Measurements from ENCODE around the gene GABRP.

The GABRP gene

GRCh38 chr5:170860818-170861666 is 77.5 kb downstream of the GABRP start:
- DNase-seq (ENCODE audit: low read depth): no peak
- TF ChIP-seq, protein P1, sequence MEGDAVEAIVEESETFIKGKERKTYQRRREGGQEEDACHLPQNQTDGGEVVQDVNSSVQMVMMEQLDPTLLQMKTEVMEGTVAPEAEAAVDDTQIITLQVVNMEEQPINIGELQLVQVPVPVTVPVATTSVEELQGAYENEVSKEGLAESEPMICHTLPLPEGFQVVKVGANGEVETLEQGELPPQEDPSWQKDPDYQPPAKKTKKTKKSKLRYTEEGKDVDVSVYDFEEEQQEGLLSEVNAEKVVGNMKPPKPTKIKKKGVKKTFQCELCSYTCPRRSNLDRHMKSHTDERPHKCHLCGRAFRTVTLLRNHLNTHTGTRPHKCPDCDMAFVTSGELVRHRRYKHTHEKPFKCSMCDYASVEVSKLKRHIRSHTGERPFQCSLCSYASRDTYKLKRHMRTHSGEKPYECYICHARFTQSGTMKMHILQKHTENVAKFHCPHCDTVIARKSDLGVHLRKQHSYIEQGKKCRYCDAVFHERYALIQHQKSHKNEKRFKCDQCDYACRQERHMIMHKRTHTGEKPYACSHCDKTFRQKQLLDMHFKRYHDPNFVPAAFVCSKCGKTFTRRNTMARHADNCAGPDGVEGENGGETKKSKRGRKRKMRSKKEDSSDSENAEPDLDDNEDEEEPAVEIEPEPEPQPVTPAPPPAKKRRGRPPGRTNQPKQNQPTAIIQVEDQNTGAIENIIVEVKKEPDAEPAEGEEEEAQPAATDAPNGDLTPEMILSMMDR (IDR thresholded peaks at IDR 0.05; ENCODE audit: low read depth, low read length, missing control alignments): no peak
- in situ Hi-C loops (cut with HindIII; ENCODE audit: low sequenced_read_pairs): no loop called here
- H3K4me3 ChIP-seq (ENCODE audit: low read depth, low read length): peak overlapping the region; percentile 76

- peak overlapping the region; percentile 76 for H3K4me3 ChIP-seq (ENCODE audit: low read depth, low read length)
- no peak for DNase-seq (ENCODE audit: low read depth)
- TF ChIP-seq, protein P1 (IDR thresholded peaks at IDR 0.05; ENCODE audit: low read depth, low read length, missing control alignments): no peak
- in situ Hi-C loops (cut with HindIII; ENCODE audit: low sequenced_read_pairs): no loop called here
Measured at GRCh38 chr5:170861667-170861916, 78.1 kb downstream of the GABRP start.

GRCh38 chr5:170861917-170862766 is 78.6 kb downstream of the GABRP start, which contains the start of gene RANBP17:
TSS of gene RANBP17 (plus strand) at chr5:170862018.
- in situ Hi-C loops (cut with HindIII; ENCODE audit: low sequenced_read_pairs): no loop called here
- DNase-seq (ENCODE audit: low read depth): peak; percentile 23
- TF ChIP-seq, protein P1 (IDR thresholded peaks at IDR 0.05; ENCODE audit: low read depth, low read length, missing control alignments): no peak
- peak within 1 kb of the TSS; percentile 76 for H3K4me3 ChIP-seq (ENCODE audit: low read depth, low read length)

DNA sequence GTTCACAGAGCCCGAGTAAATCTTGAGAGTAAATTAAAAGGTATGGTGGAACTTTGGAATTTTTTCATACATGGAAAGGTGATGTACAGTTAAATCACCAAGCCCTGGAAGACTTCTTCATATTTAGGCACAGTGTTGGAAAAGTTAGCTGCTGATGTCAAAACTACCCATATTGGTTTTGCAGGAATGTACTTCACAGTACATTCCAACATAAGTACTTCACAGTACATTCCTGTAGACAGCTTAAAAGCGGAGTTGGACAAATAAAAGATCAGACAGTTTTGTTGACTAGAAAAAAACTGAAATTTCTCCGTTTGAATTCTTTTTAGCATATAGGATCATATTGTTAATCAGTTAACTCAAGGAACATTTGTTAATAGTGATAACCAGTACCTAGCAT is 80.1 kb downstream of the GABRP start:
- DNase-seq (ENCODE audit: low read depth): peak; percentile 51
- no peak overlapping the region for H3K4me3 ChIP-seq (ENCODE audit: low read depth, low read length)
- TF ChIP-seq, protein P1 (IDR thresholded peaks at IDR 0.05; ENCODE audit: low read depth, low read length, missing control alignments): no peak
- in situ Hi-C loops (cut with HindIII; ENCODE audit: low sequenced_read_pairs): no loop called here
